Inflammatory macrophage treated with lipopolysaccharide for 1 hour (primary cell): ENCODE data around the gene KRT6B.

Experiments used
- DNase-seq, 2 donors: peaks; one replicate each; pipeline ENCODE4 v3.0.0-alpha.2; 2020 to 2022

Gene KRT6B

GRCh38 chr12:52435659-52435999 lies 16.3 kb downstream of the KRT6B start:
- DNase-seq, result no peak

- no peak for DNase-seq
These were observed 17.0 kb downstream of the KRT6B start for GRCh38 chr12:52434760-52435530.

GRCh38 chr12:52434081-52434733 lies 17.7 kb downstream of the KRT6B start, which contains the start of gene KRT75:
Gene KRT75 (minus strand): TSS chr12:52434371. CDS start chr12:52434304, 67 bp downstream.
- DNase-seq, result no peak

- no peak for DNase-seq
These were observed 18.4 kb downstream of the KRT6B start for GRCh38 chr12:52433501-52434080.

- no peak for DNase-seq
These were observed 19.3 kb downstream of the KRT6B start for GRCh38 chr12:52432559-52433207.

GRCh38 chr12:52428121-52428520 lies 23.8 kb downstream of the KRT6B start:
- DNase-seq, result no peak

GRCh38 chr12:52427083-52427482 lies 24.9 kb downstream of the KRT6B start:
- DNase-seq, result no peak

GRCh38 chr12:52426034-52426433 lies 25.9 kb downstream of the KRT6B start:
- DNase-seq, result no peak

- DNase-seq, result no peak
These were observed 26.5 kb downstream of the KRT6B start for GRCh38 chr12:52425466-52425865.

- DNase-seq, result no peak
These were observed 28.1 kb downstream of the KRT6B start for GRCh38 chr12:52423661-52424500.

GRCh38 chr12:52423035-52423434 lies 28.9 kb downstream of the KRT6B start:
- no peak for DNase-seq

GRCh38 chr12:52419656-52420055 lies 32.3 kb downstream of the KRT6B start:
- DNase-seq, result no peak

GRCh38 chr12:52418576-52419110 lies 33.3 kb downstream of the KRT6B start:
- DNase-seq, result no peak

GRCh38 chr12:52417740-52418139 lies 34.2 kb downstream of the KRT6B start:
- DNase-seq, result no peak

- peak in 1 of 2 donors; percentile 14 for DNase-seq
These were observed 35.2 kb downstream of the KRT6B start for GRCh38 chr12:52416795-52417194.

GRCh38 chr12:52415870-52416750 lies 35.8 kb downstream of the KRT6B start:
- peak; percentile 23 to 80 for DNase-seq

- no peak for DNase-seq
These were observed 37.0 kb downstream of the KRT6B start for GRCh38 chr12:52414936-52415335.

GRCh38 chr12:52413782-52414345 lies 38.1 kb downstream of the KRT6B start:
- DNase-seq, result no peak

GRCh38 chr12:52413202-52413601 lies 38.7 kb downstream of the KRT6B start:
- no peak for DNase-seq

- DNase-seq, result no peak
These were observed 40.1 kb downstream of the KRT6B start for GRCh38 chr12:52411815-52412214.
